ACC112 (cell line): ENCODE measurements around the gene MNT.

ENCODE experiments used
- H2AFZ ChIP-seq: fragments of 200-600 bp; sonication (generic); one replicate; pipeline ENCODE4 v1.6.0; 2017; ENCODE audit warnings: antibody characterized with exemption, low read length; ENCODE audit not compliant: unreplicated experiment
- H3K27ac ChIP-seq: fragments of 200-600 bp; sonication (generic); 2 replicates; pipeline ENCODE4 v1.5.1; 2014; ENCODE audit warnings: low read depth, mild to moderate bottlenecking, antibody characterized with exemption, low read length, moderate library complexity
- H3K27me3 ChIP-seq: fragments of 200-600 bp; sonication (generic); 2 replicates; pipeline ENCODE4 v1.6.1; 2014; ENCODE audit warnings: mild to moderate bottlenecking, antibody characterized with exemption, low read length, moderate library complexity, mixed read lengths; ENCODE audit not compliant: insufficient read depth
- H3K36me3 ChIP-seq: fragments of 200-600 bp; sonication (generic); 2 replicates; pipeline ENCODE4 v1.6.1; 2016; ENCODE audit warnings: mild to moderate bottlenecking, antibody characterized with exemption, low read length, moderate library complexity, mixed read lengths; ENCODE audit not compliant: insufficient read depth
- H3K4me1 ChIP-seq: fragments of 200-600 bp; sonication (generic); one replicate; pipeline ENCODE4 v1.6.1; 2016; ENCODE audit warnings: low read length, mixed read lengths; ENCODE audit not compliant: insufficient read depth, unreplicated experiment, control insufficient read depth
- H3K4me3 ChIP-seq: fragments of 200-600 bp; sonication (generic); 2 replicates; pipeline ENCODE4 v1.5.1; 2014; ENCODE audit warnings: mild to moderate bottlenecking, low read depth, low read length
- H3K79me2 ChIP-seq: fragments of 200-600 bp; sonication (generic); one replicate; pipeline ENCODE4 v1.6.0; 2016; ENCODE audit warnings: low read length; ENCODE audit not compliant: control insufficient read depth, unreplicated experiment, insufficient read depth

MNT gene

GRCh38 chr17:2379489-2380225 is 21.2 kb downstream of the MNT start:
- no peaks in the 10 kb centered on the region for H3K36me3 ChIP-seq

DNA sequence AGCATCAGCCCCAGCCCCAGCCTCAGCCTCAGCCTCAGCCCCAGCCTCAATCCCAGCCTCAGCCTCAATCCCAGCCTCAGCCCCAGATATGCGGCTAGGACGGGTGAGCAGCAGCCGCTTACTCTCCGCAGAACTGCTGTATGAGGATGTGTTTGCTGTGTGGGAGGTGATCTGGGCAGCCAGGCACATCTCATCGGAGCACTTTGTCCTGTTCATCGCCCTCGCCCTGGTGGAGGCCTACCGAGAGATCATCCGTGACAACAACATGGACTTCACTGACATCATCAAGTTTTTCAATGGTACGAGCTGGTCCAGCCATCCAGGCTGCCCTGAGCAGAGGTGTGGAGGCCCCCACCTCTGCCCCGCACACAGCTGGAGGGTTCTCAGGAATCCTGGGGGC is 22.0 kb downstream of the MNT start:
- H3K4me1 ChIP-seq: no peaks in the 10 kb centered on the region
- no peaks in the 10 kb centered on the region for H3K36me3 ChIP-seq
- H3K4me3 ChIP-seq: no peak overlapping the region
- H3K27me3 ChIP-seq: no peaks in the 10 kb centered on the region
- no peak overlapping the region for H2AFZ ChIP-seq
- no peak overlapping the region for H3K27ac ChIP-seq
- no peaks in the 10 kb centered on the region for H3K79me2 ChIP-seq

More at GRCh38 chr17:2379489-2380225, 21.2 kb downstream of the MNT start:
- Histone ChIP-seq H3K4me3 (no peak overlapping the region), H3K27ac (no peak overlapping the region), H3K27me3 (no peaks in the 10 kb centered on the region), H3K4me1 (no peaks in the 10 kb centered on the region), H2AFZ (no peak overlapping the region), H3K79me2 (no peaks in the 10 kb centered on the region)

GRCh38 chr17:2377659-2378058 is 23.2 kb downstream of the MNT start:
- Histone ChIP-seq H3K4me1 (no peaks in the 10 kb centered on the region), H3K27me3 (no peaks in the 10 kb centered on the region), H3K36me3 (no peaks in the 10 kb centered on the region), H3K4me3 (no peak overlapping the region), H2AFZ (no peak overlapping the region), H3K27ac (no peak overlapping the region), H3K79me2 (no peaks in the 10 kb centered on the region)

GRCh38 chr17:2376107-2376506 is 24.8 kb downstream of the MNT start:
- no peaks in the 10 kb centered on the region for H3K36me3 ChIP-seq

DNA sequence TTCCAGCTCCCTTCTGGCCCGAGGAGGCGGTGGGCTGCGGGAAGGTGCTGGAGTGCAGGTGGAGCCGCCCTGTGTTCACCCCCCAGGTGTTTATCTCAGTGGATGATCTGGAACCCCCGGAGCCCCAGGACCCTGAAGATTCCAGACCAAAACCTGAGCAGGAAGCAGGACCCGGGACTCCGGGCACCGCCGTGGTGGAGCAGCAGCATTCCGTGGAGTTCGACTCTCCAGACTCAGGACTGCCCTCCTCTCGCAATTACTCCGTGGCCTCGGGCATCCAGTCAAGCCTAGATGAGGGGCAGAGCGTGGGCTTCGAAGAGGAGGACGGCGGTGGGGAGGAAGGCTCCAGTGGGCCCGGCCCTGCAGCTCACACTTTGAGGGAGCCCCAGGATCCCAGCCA is 25.5 kb downstream of the MNT start:
- Histone ChIP-seq H3K79me2 (no peaks in the 10 kb centered on the region), H3K27ac (no peak overlapping the region), H3K27me3 (no peaks in the 10 kb centered on the region), H3K4me3 (no peak overlapping the region), H3K4me1 (no peaks in the 10 kb centered on the region), H2AFZ (no peak overlapping the region), H3K36me3 (no peaks in the 10 kb centered on the region)

More at GRCh38 chr17:2376107-2376506, 24.8 kb downstream of the MNT start:
- H2AFZ ChIP-seq: no peak overlapping the region
- H3K4me3 ChIP-seq: no peak overlapping the region
- H3K27me3 ChIP-seq: no peaks in the 10 kb centered on the region
- H3K27ac ChIP-seq: no peak overlapping the region
- H3K79me2 ChIP-seq: no peaks in the 10 kb centered on the region
- H3K4me1 ChIP-seq: no peaks in the 10 kb centered on the region

DNA sequence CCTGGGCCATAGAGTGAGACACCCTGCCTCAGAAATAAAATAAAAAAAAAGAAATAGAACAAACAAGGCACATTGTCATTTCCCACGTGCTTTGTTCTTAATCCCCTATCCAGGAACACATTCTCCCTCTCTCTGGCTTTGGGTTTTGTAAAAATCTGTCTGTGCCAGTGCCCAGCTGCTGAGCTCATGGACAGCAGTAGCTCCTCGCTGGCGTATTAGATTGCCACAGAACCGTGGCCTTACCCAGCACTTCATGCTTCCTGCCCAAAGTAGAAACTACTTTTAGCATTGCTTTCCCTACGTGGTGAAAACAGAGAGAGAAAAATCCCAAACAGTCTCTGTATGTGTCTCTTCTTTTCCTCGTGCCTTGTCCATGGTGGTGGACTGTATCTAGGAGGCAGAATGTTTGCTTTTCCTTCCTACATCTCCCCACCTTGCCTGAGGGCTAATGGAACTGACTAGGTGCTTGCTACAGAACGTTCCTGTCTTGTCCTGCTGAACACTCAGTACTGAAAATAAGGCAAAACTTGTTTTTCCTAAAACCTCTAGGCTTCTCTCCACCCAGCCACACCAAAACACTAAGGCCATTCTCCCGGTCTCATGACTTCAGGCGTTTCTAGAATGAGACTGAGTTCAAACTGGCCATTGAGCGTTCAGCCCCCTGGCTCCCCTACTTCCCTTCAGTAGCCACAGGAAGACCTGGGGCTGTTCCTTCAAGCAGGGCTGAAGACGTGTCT is 26.1 kb downstream of the MNT start:
- no peaks in the 10 kb centered on the region for H3K27me3 ChIP-seq
- H3K27ac ChIP-seq: no peak overlapping the region
- no peaks in the 10 kb centered on the region for H3K36me3 ChIP-seq
- no peaks in the 10 kb centered on the region for H3K79me2 ChIP-seq
- H2AFZ ChIP-seq: no peak overlapping the region
- no peak overlapping the region for H3K4me3 ChIP-seq
- H3K4me1 ChIP-seq: no peaks in the 10 kb centered on the region

- H3K4me1 ChIP-seq: no peaks in the 10 kb centered on the region
- no peaks in the 10 kb centered on the region for H3K36me3 ChIP-seq
- H2AFZ ChIP-seq: no peak overlapping the region
- H3K27ac ChIP-seq: no peak overlapping the region
- H3K79me2 ChIP-seq: no peaks in the 10 kb centered on the region
- no peaks in the 10 kb centered on the region for H3K27me3 ChIP-seq
- no peak overlapping the region for H3K4me3 ChIP-seq
Observed at GRCh38 chr17:2373179-2373578, 27.7 kb downstream of the MNT start.

DNA sequence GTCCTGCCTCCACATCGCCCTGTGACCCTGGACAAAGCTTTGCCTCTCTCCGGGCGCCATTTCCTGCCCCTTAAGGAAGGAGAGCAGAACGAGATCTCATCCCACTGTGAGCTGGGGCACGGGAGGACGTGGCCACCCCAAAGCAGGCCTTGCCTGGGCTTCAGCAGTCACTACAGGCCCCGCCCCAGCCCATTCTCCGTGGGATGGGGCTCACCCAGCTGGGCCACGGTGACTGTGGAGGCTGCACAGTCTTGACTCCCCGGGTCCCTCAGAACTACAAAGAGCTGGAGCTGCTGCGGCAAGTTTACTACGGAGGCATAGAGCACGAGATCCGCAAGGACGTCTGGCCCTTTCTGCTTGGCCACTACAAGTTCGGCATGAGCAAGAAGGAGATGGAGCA is 28.2 kb downstream of the MNT start:
- Histone ChIP-seq H3K27me3 (no peaks in the 10 kb centered on the region), H3K36me3 (no peaks in the 10 kb centered on the region)

GRCh38 chr17:2372180-2372579 is 28.7 kb downstream of the MNT start:
- Histone ChIP-seq H3K79me2 (no peaks in the 10 kb centered on the region), H3K36me3 (no peaks in the 10 kb centered on the region), H2AFZ (no peak overlapping the region), H3K27me3 (no peaks in the 10 kb centered on the region), H3K4me1 (no peaks in the 10 kb centered on the region), H3K27ac (no peak overlapping the region), H3K4me3 (no peak overlapping the region)

More for the DNA sequence above, 28.2 kb downstream of the MNT start:
- Histone ChIP-seq H2AFZ (no peak overlapping the region), H3K4me3 (no peak overlapping the region), H3K27ac (no peak overlapping the region), H3K79me2 (no peaks in the 10 kb centered on the region), H3K4me1 (no peaks in the 10 kb centered on the region)

GRCh38 chr17:2371183-2372130 is 29.4 kb downstream of the MNT start:
- Histone ChIP-seq H2AFZ (no peak overlapping the region), H3K4me1 (no peaks in the 10 kb centered on the region), H3K36me3 (no peaks in the 10 kb centered on the region), H3K27me3 (no peaks in the 10 kb centered on the region), H3K27ac (no peak overlapping the region), H3K4me3 (no peak overlapping the region), H3K79me2 (no peaks in the 10 kb centered on the region)
